GM12878 (cell line): ENCODE measurements around the gene RSPRY1. TPM values are rescaled to one million over a fixed set of nuclear protein-coding genes. Genes with fewer than 3 reads are reported as not detected.

ENCODE experiments used
- ATAC-seq: fragments of 200-7000 bp; cut with Tn5 transposase; 3 replicates; pipeline ENCODE4 v1.9.1; 2020; ENCODE audit warnings: mild to moderate bottlenecking, moderate library complexity
- BruUV-seq: library from RNA; stranded (reverse); fragments of 400-500 nt; replicated peaks from 2 replicates; lab custom pipeline; 2021; lab: Mats Ljungman, UMichigan
- CTCF ChIA-PET: fragments of 300-600 bp; sonication (Branson Sonifier 250); formaldehyde crosslinking; extraction: SDS; loops from one replicate; lab custom pipeline; 2021; ENCODE audit warnings: inconsistent platforms; lab: Yijun Ruan, JAX
- POLR2A ChIA-PET: fragments of 350-600 bp; formaldehyde crosslinking; extraction: SDS; loops from one replicate; lab custom pipeline; 2021; ENCODE audit warnings: inconsistent platforms; lab: Charles Lee
- RAD21 ChIA-PET: fragments of 300-600 bp; sonication (Branson Sonifier 250); formaldehyde crosslinking; loops from one replicate; lab custom pipeline; 2023; ENCODE audit warnings: antibody characterized with exemption; ENCODE audit not compliant: unreplicated experiment; lab: Charles Lee
- SMC1A ChIA-PET: fragments of 300-600 bp; sonication (Branson Sonifier 250); formaldehyde crosslinking; loops from one replicate; lab custom pipeline; 2023; ENCODE audit not compliant: unreplicated experiment, uncharacterized antibody; lab: Charles Lee
- DNase-seq: peaks from one replicate; pipeline ENCODE4 v3.0.0-alpha.2; 2011; ENCODE audit warnings: low read depth, low spot score
- FAIRE-seq: peaks from 3 replicates; lab custom pipeline; 2011; peaks lifted over from hg19 to GRCh38; lab: Jason Lieb, UNC
- H2AFZ ChIP-seq: 2 replicates; pipeline ENCODE4 v1.6.0; 2011; ENCODE audit warnings: low read depth, low read length, control low read depth; ENCODE audit not compliant: control insufficient read depth
- H3K27ac ChIP-seq: 2 replicates; pipeline ENCODE4 v1.5.1; 2011; ENCODE audit warnings: control low read depth; ENCODE audit not compliant: control insufficient read depth, insufficient read depth
- H3K27me3 ChIP-seq, 2 experiments: replicated peaks in 1 of 2; 2 replicates each; pipeline versions ENCODE4 v1.6.0 to v1.6.1; 2011; ENCODE audit warnings: low read length in 1 of 2; ENCODE audit not compliant: control insufficient read depth in 2 of 2, insufficient read depth in 2 of 2
- H3K36me3 ChIP-seq, 2 experiments: 2 replicates each; pipeline ENCODE4 v1.5.1; 2011; ENCODE audit warnings: low read length in 1 of 2; ENCODE audit not compliant: control insufficient read depth in 2 of 2, insufficient read depth in 2 of 2
- H3K4me1 ChIP-seq: 2 replicates; pipeline ENCODE4 v1.6.1; 2011; ENCODE audit warnings: mild to moderate bottlenecking, low read length, moderate library complexity, mixed read lengths; ENCODE audit not compliant: control insufficient read depth, insufficient read depth
- H3K4me2 ChIP-seq: 2 replicates; pipeline ENCODE4 v1.6.0; 2011; ENCODE audit warnings: control low read depth; ENCODE audit not compliant: control insufficient read depth, insufficient read depth
- H3K4me3 ChIP-seq: fragments of 200-600 bp; sonication (generic); 2 replicates; pipeline ENCODE4 v1.5.1; 2016
- H3K79me2 ChIP-seq: 2 replicates; pipeline ENCODE4 v1.6.0; 2011; ENCODE audit warnings: low read length; ENCODE audit not compliant: control insufficient read depth, insufficient read depth
- H3K9ac ChIP-seq: 2 replicates; pipeline ENCODE4 v1.8.0; 2011; ENCODE audit warnings: low read length, control low read depth, mixed read lengths; ENCODE audit not compliant: control insufficient read depth, insufficient read depth
- H3K9me3 ChIP-seq: replicated peaks from 3 replicates; pipeline ENCODE4 v1.5.1; 2011; ENCODE audit warnings: mild to moderate bottlenecking, low read length; ENCODE audit not compliant: control insufficient read depth, insufficient read depth
- H4K20me1 ChIP-seq: 2 replicates; pipeline ENCODE4 v1.6.0; 2011; ENCODE audit not compliant: control insufficient read depth, insufficient read depth
- JUND ChIP-seq: IDR thresholded peaks from 2 replicates; pipeline ENCODE4 v1.6.1; 2012; ENCODE audit warnings: low read depth, mild to moderate bottlenecking, low read length, improper control_type of control experiment, moderate library complexity
- MTA3 ChIP-seq: IDR thresholded peaks from 2 replicates; pipeline ENCODE4 v1.6.1; 2012; ENCODE audit warnings: low read length, inconsistent platforms, borderline replicate concordance
- RB1 ChIP-seq: fragments of 450-650 bp; formaldehyde crosslinking; IDR thresholded peaks from 2 replicates; pipeline ENCODE4 v1.6.1; 2017; ENCODE audit warnings: mild to moderate bottlenecking, borderline replicate concordance
- SKIL ChIP-seq: fragments of 450-650 bp; IDR thresholded peaks from 2 replicates; pipeline ENCODE4 v1.6.1; 2017; ENCODE audit warnings: mild to moderate bottlenecking, low read depth, inconsistent platforms; ENCODE audit not compliant: poor library complexity, severe bottlenecking
- ZBED1 ChIP-seq: IDR thresholded peaks from 2 replicates; pipeline ENCODE4 v1.6.1; 2016; ENCODE audit warnings: borderline replicate concordance
- ZNF622 ChIP-seq: fragments of 450-650 bp; IDR thresholded peaks from 2 replicates; pipeline ENCODE4 v1.6.1; 2017; ENCODE audit warnings: mild to moderate bottlenecking, inconsistent platforms
- WGBS: methylation state at CpG from one replicate; pipeline ENCODE4 v1.1.6; 2016; ENCODE audit warnings: low lambda C conversion rate; ENCODE audit not compliant: insufficient replicate concordance, insufficient coverage; ENCODE audit errors: missing lambda C conversion rate; 5-methylcytosine and 5-hydroxymethylcytosine counted together
- in situ Hi-C: fragments of 300-500 bp; cut with MboI; formaldehyde crosslinking; loops from 9 replicates; pipeline ENCODE4 v1.14.3; 2018; ENCODE audit warnings: mixed read lengths
- intact Hi-C: fragments of 100-400 bp; cut with micrococcal nuclease; formaldehyde crosslinking; loops from one replicate; pipeline ENCODE4 v1.14.2; 2022; ENCODE audit not compliant: unreplicated experiment
- polyA plus RNA-seq, 11 experiments: library from polyadenylated mRNA; depleted of rRNA in 4 of 11; unstranded in 6 of 11; stranded (reverse) in 5 of 11; fragments of >200 nt; fragmentation: Nextera tagmentation in 4 of 11; fragmentation: Illumina TruSeq in 1 of 11; extraction: Ambion mirVana in 4 of 11; extraction: Trizol in 1 of 11; gene quantifications; 1 replicate in 1 of 11; 2 replicates in 10 of 11; pipeline versions ENCODE4 v1.2.1 to v1.2.3, GENCODE V29; 2011 to 2016; ENCODE audit warnings: inconsistent platforms in 2 of 11, missing spikeins in 2 of 11, low read depth in 1 of 11
- total RNA-seq, 4 experiments: library from RNA; depleted of rRNA in 3 of 4; stranded (reverse); fragments of >200 nt in 3 of 4; fragmentation: Illumina TruSeq in 1 of 4; extraction: Trizol in 1 of 4; gene quantifications; 2 replicates each; pipeline versions ENCODE4 v1.2.1 to v1.2.3, GENCODE V29; 2013 to 2021

The RSPRY1 gene
- total and polyA plus RNA-seq, 10 of the 15 experiments (the other 5 are each of a cell fraction or from before 2014, with no cell fraction given): 18.5 to 57.0 (median 41.2) TPM

GRCh38 chr16:57229079-57229478 lies 43.0 kb downstream of the RSPRY1 start:
- H3K79me2 ChIP-seq: no peaks in the 10 kb centered on the region
- H2AFZ ChIP-seq: no peak overlapping the region
- POLR2A ChIA-PET: no interaction called here
- SMC1A ChIA-PET: interaction anchor here (1.3 to 1.5 kb wide), 2 partner anchors 12 to 16 kb away, joined by 4 read pairs; no protein-coding TSS in a partner anchor
- H4K20me1 ChIP-seq: no peaks in the 10 kb centered on the region
- TF ChIP-seq RB1 (no peak), MTA3 (no peak), ZBED1 (no peak), JUND (no peak), SKIL (no peak), ZNF622 (no peak)
- no peaks in the 10 kb centered on the region for H3K27me3 ChIP-seq
- no peak overlapping the region for H3K4me3 ChIP-seq
- DNase-seq (no peak), FAIRE-seq (no peak), ATAC-seq (no peak)
- no peak overlapping the region for H3K27ac ChIP-seq
- WGBS: 86% methylated on average over 1 of the region's 1 CpG
- intact Hi-C loops: no loop called here
- no peaks in the 10 kb centered on the region for H3K4me1 ChIP-seq
- H3K4me2 ChIP-seq: no peak overlapping the region
- RAD21 ChIA-PET: interaction anchor here (1.0 kb wide), 1 partner anchor 70 kb away, joined by 3 read pairs; no protein-coding TSS in a partner anchor
- in situ Hi-C loops: no loop called here
- no peak overlapping the region for H3K9ac ChIP-seq
- peaks cover 8 to 36% of the 10 kb centered on the region in 2 experiments for H3K36me3 ChIP-seq
- no peaks in the 10 kb centered on the region for H3K9me3 ChIP-seq
- CTCF ChIA-PET: no interaction called here
- BruUV-seq: no TSS peak
